GM18873 (cell line): ENCODE results near the gene BZW2.

Source experiments
- ATAC-seq: cut with Tn5 transposase; IDR thresholded peaks from one replicate; pipeline ENCODE4 v1.9.1; 2021; ENCODE audit warnings: mild to moderate bottlenecking, moderate library complexity, moderate number of reproducible peaks; ENCODE audit not compliant: unreplicated experiment, low FRiP score

Gene BZW2

GRCh38 chr7:16645593-16646471 lies at the start of gene BZW2, which contains the start of gene ANKMY2:
Gene BZW2, plus strand, starts transcription at chr7:16646181. Its CDS starts 19,263 bp downstream, at chr7:16665444.
Gene ANKMY2, minus strand, starts transcription at chr7:16645754. Its CDS starts 181 bp downstream, at chr7:16645573.
- peak; percentile 95 for ATAC-seq

DNA sequence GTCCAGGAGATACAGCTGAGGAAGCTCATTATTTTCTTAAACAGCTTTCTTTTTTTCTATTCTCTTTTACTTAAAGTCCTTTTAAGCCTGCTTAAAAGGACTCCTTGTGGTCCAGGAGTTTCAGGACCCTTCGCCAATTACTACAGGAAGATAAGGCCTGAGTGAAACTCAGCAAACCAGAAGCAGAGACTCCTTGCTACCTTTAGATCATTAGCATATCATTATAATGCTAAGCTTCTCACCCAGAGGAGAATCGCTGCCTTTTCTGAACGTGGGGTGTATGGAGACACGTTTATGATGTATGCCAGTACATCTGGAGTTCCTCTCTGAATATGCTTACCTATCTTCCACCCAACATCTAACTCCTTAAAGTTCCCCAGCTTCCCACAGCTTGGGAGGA lies 48.0 kb upstream of the BZW2 start:
- no peak for ATAC-seq

DNA sequence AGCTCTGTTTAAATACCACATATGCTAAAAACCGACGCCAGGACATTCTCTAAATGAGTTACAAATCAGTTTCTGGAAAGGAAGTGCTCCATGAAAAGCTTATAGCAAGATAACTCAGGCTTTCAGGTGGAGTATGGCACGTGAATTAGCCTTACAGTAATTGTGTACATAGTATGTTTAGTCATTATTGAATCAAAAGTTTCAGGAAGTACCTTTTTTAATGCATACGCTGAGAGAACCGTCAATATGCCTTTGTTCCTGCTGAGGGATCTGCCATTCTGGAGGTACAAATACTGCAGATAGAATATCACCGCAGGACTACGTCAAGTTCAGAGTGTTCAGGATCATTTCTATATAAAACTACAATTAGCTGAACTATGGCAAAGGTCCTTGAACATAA lies 46.1 kb upstream of the BZW2 start:
- no peak for ATAC-seq

GRCh38 chr7:16603633-16604032 lies 42.3 kb upstream of the BZW2 start:
- ATAC-seq = no peak

DNA sequence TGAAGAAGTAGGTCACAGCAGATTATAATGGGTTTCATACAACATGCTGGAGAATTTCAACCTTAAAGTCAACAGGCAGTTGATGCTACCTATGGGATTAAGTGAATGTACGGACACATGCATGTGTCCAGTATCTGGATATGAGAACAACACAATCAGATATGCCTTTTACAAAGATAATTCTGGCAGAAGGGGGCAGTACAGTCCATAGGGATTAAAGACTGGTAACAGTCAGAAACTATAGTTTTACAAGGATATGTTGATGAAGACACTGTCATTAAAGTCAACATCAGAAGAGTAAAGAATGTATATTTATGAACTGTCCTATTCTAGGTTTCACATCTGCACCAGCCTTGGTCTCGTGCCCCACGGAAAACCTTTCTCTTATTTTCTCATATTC lies 41.9 kb upstream of the BZW2 start:
- ATAC-seq = no peak

DNA sequence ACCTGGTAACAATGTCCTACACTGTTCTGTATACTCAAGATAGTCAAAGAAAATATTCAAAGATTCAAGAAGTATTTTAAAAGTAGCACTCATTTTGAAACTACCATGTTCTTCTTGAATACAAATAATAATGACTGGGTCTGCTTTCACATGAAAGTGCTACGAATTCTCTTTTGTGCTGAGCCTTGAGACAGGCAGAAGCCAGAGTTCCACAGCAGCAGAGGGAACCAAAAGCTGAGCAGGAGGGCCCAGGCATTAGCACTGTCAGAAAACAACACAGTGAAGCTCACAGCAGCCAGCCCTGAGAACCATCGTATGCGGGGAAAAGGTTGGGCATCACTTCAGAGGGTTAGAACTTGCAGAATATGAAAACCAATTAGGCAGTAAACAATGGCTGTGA lies 39.3 kb upstream of the BZW2 start:
- ATAC-seq = no peak

DNA sequence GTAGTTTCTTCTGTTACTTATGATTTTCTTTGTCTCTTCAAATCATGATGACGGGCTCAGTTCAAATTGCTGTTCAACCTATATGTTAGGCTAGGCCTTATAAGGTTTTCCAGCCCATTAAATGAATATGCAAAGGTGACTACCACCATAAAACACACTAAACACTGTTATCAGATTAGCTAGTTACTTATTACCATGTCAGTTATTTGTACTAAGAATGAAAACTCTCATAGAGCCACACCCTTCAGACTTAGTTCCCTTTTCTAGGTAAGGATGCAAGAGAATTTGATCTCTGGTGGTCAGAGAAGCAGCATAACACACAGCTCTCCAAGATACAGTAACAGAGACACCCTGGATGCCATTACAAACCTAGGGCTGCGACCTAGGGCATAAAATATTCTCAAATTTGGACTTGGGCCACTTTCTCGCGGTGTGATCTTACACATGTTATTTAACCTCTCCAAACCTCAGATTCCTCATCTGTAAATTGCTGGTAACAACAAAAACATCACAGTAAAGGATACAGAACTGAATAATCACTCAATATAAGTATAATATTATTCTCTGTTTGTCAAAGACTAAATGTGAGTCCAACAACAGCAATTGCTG lies 36.0 kb upstream of the BZW2 start:
- peak; percentile 93 for ATAC-seq

- no peak for ATAC-seq
Observed at GRCh38 chr7:16611711-16612110, 34.3 kb upstream of the BZW2 start.

GRCh38 chr7:16615228-16615627 lies 30.8 kb upstream of the BZW2 start:
- ATAC-seq = no peak

DNA sequence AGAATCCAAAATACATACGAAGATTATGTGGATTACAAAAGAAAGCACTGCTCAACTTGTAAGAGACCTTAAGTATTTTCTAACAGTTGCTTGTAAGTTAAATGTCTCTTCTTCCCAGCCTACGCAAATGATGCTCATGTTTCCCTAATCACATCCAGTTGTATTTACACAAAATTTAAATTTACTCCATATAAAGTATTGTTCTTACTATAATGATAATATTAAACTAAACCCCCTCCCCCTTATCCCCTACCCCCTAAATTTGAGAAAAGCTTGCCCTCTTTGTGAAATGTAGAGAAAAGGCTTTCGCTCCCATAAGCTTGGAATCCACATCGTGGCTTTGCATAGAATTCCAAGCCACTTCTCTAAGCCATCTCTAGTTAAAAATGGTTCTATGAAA lies 29.9 kb upstream of the BZW2 start:
- ATAC-seq = no peak

DNA sequence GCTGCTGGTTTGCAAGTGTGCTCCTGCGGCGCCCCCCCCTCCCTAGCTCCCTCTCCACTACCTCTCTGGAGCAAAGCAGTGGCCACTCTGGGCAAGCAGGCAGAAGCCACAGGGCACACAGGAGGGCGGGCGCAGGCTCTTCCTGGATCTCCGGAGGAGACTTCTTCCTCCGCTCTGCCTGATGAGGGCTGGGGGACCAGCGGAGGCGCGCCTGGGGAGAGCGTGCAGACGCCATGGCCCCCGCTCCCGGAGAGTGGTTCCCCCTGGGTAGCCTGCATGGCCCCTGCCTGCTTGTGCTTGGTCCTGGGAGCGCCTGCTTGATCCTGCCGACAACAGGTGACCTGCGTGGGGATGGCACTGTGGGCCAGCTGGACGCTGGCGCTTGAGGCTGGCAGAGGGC lies 29.4 kb upstream of the BZW2 start:
- no peak for ATAC-seq

DNA sequence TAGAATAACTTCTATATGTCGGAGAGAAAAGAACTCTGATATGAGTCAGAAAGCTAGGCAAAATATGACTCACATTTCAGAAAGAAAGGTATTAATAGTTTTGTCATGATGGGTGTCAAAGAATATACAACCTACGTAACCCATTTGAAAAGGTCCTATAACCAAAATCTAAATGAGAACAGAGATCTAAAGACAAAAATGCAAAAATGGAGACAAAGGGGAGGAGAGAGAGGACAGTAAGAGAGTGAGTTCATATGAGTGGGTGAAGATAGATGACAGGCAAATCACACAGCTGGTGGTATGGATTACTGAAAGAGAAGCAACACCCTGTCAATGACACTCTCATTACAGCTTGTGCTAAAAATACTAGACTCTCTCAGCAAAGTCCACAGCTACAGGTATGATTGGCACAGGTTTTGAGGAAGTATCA lies 26.0 kb upstream of the BZW2 start:
- ATAC-seq = peak; percentile 87

- no peak for ATAC-seq
Observed at GRCh38 chr7:16626388-16626787, 19.6 kb upstream of the BZW2 start.

- ATAC-seq = no peak
Observed at GRCh38 chr7:16627236-16627635, 18.7 kb upstream of the BZW2 start.

DNA sequence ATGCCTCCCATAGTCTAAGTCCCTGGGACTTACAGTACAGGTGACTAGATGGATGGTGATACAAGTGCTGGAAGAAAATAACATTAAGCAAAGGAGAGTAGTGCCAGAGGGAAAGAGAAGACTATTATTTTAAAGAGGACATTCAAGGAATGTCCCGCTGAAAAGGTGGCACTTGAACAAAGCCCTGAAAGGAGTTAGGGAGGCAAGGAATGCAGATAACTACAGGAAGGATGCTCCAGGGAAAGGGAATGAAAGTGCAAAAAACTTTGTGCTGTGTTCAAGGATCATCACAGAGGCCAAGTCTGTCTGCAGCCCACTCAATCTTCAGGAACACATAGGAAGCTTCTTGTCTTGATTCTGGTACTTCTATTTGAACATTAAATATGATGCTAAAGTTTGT lies 15.3 kb upstream of the BZW2 start:
- no peak for ATAC-seq

GRCh38 chr7:16634271-16634738 lies 11.7 kb upstream of the BZW2 start:
- ATAC-seq = no peak

DNA sequence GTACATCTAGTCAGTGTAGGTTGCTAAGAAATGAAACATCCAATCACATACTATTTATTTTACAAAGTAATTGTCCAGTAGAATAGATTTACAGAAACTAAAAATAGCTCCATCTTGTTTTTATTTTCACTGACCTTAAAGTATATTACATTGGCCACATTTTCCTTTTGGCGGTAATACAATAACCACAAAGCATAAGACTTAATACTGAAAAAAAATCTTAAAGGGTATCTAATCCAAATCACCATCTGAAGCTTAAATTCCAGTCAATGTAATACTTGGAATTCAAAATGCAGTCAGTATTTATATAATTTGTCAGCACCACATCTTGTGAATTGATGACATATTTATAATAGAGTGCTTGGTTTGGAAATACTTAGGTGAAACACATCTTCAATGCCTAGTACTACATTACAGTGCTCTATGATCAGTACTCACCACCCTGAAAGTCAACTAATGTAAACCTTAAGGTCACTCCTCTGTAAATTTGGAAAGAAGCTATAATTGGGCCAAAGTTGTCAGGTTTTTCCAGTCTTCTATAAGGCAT lies 9.4 kb upstream of the BZW2 start:
- ATAC-seq = no peak

DNA sequence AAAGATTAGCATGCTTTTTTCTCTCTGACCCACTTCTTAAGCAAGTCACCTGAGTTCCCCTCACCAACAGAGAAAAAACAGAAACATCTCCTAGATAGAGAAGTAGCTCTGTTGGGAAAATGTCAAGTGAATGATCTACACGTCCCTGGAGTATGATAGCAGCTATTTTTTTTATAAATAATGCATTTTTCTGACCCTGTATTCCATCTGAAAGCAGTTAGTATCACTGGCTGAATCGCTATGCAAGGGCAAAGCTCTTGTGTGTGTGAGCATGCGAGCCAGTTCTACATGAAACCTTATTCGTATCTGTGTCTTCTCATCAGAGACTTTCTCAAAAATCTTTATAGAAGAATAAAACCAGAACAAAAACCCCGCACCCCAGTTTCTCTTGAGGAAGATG lies 8.6 kb upstream of the BZW2 start:
- ATAC-seq = no peak

GRCh38 chr7:16638282-16639280 lies 7.4 kb upstream of the BZW2 start:
- ATAC-seq = no peak

- no peak for ATAC-seq
Observed at GRCh38 chr7:16644157-16644556, 1.8 kb upstream of the BZW2 start.
